Measurements from ENCODE around the gene MAP4.

DNA sequence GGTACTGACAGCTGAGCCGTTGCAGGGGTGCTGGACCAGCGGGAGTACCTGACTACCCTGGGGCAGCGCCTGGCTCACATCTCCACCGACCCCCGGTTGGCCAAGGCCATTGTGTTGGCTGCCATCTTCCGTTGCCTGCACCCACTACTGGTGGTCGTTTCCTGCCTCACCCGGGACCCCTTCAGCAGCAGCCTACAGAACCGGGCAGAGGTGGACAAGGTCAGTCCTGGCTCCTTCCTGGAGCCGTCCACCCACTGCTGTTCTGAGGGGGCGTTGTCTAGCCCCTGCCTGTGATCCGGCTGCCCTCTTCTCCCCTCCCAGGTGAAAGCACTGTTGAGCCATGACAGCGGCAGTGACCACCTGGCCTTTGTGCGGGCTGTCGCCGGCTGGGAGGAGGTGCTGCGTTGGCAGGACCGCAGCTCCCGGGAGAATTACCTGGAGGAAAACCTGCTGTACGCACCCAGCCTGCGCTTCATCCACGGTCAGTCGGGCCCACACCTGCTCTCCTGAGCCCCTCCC lies 167.6 kb downstream of the MAP4 start:
- TF ChIP-seq, protein P1, sequence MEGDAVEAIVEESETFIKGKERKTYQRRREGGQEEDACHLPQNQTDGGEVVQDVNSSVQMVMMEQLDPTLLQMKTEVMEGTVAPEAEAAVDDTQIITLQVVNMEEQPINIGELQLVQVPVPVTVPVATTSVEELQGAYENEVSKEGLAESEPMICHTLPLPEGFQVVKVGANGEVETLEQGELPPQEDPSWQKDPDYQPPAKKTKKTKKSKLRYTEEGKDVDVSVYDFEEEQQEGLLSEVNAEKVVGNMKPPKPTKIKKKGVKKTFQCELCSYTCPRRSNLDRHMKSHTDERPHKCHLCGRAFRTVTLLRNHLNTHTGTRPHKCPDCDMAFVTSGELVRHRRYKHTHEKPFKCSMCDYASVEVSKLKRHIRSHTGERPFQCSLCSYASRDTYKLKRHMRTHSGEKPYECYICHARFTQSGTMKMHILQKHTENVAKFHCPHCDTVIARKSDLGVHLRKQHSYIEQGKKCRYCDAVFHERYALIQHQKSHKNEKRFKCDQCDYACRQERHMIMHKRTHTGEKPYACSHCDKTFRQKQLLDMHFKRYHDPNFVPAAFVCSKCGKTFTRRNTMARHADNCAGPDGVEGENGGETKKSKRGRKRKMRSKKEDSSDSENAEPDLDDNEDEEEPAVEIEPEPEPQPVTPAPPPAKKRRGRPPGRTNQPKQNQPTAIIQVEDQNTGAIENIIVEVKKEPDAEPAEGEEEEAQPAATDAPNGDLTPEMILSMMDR (conservative IDR thresholded peaks at IDR 0.05; ENCODE audit: low read length): no peak
- no peak for TF ChIP-seq EZH2phosphoT487 (IDR thresholded peaks at IDR 0.05; ENCODE audit: borderline replicate concordance)

Data from Loucy (cell line).